ENCODE data around the gene PAX3.

PAX3 gene

DNA sequence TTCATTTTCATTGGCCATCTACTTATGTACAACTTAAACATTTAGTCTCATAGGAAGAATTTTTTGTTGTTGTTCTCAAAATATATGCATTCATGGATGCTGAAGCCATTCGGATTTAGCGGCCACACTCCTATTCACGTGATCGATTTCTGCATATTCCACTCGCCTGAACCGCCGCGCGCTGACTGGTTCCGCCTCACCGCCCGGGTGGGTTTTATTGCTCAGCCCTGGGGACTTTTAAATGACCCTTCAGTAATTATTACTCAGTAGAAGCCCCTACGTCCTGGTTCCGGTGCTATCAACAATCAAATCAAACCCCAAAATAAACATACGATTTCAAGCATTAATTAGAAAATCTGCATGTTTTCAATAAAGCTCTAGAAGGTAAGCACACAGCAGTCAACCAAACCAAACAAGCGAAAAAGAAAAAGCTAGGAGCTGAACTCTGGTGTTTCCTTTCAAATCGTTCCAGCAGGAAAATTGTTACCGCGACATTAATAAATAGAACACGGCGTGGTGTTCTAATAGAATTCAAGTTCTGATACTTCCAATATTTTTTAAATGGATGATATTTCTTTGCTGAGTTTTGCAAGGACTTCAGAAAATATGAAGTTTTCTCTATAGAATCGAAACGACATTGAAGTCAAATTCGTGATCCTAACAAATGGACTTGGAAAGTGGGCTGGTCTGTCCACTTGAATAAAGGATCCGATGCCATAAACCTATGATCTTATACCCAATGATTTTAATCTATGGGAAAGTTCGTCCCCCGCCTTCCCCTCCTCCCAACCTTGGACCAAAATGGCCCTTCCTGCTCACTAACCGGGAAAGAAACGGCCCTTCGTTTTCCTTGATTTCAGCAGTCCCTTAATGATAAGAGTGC, 9.3 kb downstream of the PAX3 start:
- Histone ChIP-seq H3K4me1 (ENCODE audit: control insufficient read depth, insufficient read depth, low read length, poor library complexity, severe bottlenecking) (no peaks in the 10 kb centered on the region), H3K27me3 (replicated peaks; ENCODE audit: control insufficient read depth, insufficient read depth, low read length, poor library complexity, severe bottlenecking) (peaks cover 33% of the 10 kb centered on the region), H3K36me3 (ENCODE audit: control insufficient read depth, insufficient read depth, low read length) (no peaks in the 10 kb centered on the region), H3K27ac (ENCODE audit: insufficient read depth, low read length, poor library complexity, severe bottlenecking) (no peak overlapping the region), H3K4me3 (ENCODE audit: insufficient read depth, low read depth, low read length, poor library complexity, severe bottlenecking) (no peak overlapping the region), H3K9me3 (ENCODE audit: control insufficient read depth, low read length) (no peaks in the 10 kb centered on the region)
- no peak for DNase-seq

GRCh38 chr2:222288590-222289277, 10.1 kb downstream of the PAX3 start:
- no peaks in the 10 kb centered on the region for H3K4me1 ChIP-seq (ENCODE audit: control insufficient read depth, insufficient read depth, low read length, poor library complexity, severe bottlenecking)
- H3K36me3 ChIP-seq (ENCODE audit: control insufficient read depth, insufficient read depth, low read length): no peaks in the 10 kb centered on the region
- H3K27ac ChIP-seq (ENCODE audit: insufficient read depth, low read length, poor library complexity, severe bottlenecking): no peak overlapping the region
- no peak overlapping the region for H3K4me3 ChIP-seq (ENCODE audit: insufficient read depth, low read depth, low read length, poor library complexity, severe bottlenecking)
- H3K27me3 ChIP-seq (replicated peaks; ENCODE audit: control insufficient read depth, insufficient read depth, low read length, poor library complexity, severe bottlenecking): peaks cover 25% of the 10 kb centered on the region
- H3K9me3 ChIP-seq (ENCODE audit: control insufficient read depth, low read length): no peaks in the 10 kb centered on the region
- DNase-seq: no peak

DNA sequence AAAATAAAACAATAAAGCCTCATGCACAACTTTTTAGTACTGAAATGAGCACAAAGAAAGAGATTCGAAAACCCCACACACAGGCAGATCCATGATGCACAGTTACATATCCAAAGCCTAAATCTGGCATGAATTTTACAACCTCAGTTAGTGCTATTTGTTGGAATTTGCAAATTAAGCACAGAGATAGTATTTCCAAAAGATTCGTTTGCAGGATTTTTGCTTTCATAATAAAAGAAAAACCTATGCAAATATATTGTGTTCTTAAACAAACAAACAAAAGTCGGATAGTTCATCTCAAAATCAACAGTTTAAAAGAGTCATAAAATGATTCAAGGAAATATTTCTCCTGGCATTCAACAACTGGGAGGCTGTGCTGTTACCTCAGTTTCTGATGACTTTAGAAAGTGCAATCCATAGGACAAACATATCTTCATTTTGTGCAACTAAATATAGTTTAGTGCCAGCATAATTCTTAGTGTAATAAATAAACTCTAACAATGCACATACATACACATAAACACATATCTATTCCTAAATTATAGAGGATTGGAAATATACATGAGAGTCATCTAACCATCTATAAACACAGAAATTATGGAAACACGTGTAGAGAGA, 10.8 kb downstream of the PAX3 start:
- no peak for DNase-seq
- H3K4me1 ChIP-seq (ENCODE audit: control insufficient read depth, insufficient read depth, low read length, poor library complexity, severe bottlenecking): no peaks in the 10 kb centered on the region
- H3K4me3 ChIP-seq (ENCODE audit: insufficient read depth, low read depth, low read length, poor library complexity, severe bottlenecking): no peak overlapping the region
- H3K27me3 ChIP-seq (replicated peaks; ENCODE audit: control insufficient read depth, insufficient read depth, low read length, poor library complexity, severe bottlenecking): peaks cover 22% of the 10 kb centered on the region
- H3K27ac ChIP-seq (ENCODE audit: insufficient read depth, low read length, poor library complexity, severe bottlenecking): no peak overlapping the region
- H3K36me3 ChIP-seq (ENCODE audit: control insufficient read depth, insufficient read depth, low read length): no peaks in the 10 kb centered on the region
- no peaks in the 10 kb centered on the region for H3K9me3 ChIP-seq (ENCODE audit: control insufficient read depth, low read length)

GRCh38 chr2:222284466-222284865, 14.3 kb downstream of the PAX3 start:
- Histone ChIP-seq H3K27ac (ENCODE audit: insufficient read depth, low read length, poor library complexity, severe bottlenecking) (no peak overlapping the region), H3K36me3 (ENCODE audit: control insufficient read depth, insufficient read depth, low read length) (no peaks in the 10 kb centered on the region), H3K9me3 (ENCODE audit: control insufficient read depth, low read length) (no peaks in the 10 kb centered on the region), H3K4me3 (ENCODE audit: insufficient read depth, low read depth, low read length, poor library complexity, severe bottlenecking) (no peak overlapping the region), H3K4me1 (ENCODE audit: control insufficient read depth, insufficient read depth, low read length, poor library complexity, severe bottlenecking) (no peaks in the 10 kb centered on the region), H3K27me3 (replicated peaks; ENCODE audit: control insufficient read depth, insufficient read depth, low read length, poor library complexity, severe bottlenecking) (peaks cover 7% of the 10 kb centered on the region)
- DNase-seq: no peak

DNA sequence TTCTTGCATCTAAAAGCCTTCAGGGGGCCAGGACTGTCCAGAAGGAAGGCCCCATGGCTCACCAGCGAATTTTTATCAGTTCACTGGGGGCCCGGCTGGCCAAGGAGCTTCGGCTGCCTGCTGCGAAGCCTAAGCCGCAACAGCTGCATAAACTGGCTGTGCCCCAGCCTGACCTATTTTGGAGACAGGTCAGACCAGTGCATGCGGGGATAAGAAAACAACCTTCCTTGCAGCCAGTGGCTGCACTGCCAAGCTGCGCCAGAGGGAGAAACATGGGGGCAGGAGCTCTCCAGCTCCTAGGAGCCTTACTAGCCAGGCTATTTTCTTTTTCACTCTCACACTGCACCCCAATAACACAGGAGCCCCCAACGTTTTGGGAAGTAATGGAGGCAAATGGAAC, 15.2 kb downstream of the PAX3 start:
- Histone ChIP-seq H3K9me3 (ENCODE audit: control insufficient read depth, low read length) (no peaks in the 10 kb centered on the region), H3K4me3 (ENCODE audit: insufficient read depth, low read depth, low read length, poor library complexity, severe bottlenecking) (no peak overlapping the region), H3K4me1 (ENCODE audit: control insufficient read depth, insufficient read depth, low read length, poor library complexity, severe bottlenecking) (no peaks in the 10 kb centered on the region), H3K27ac (ENCODE audit: insufficient read depth, low read length, poor library complexity, severe bottlenecking) (no peak overlapping the region), H3K36me3 (ENCODE audit: control insufficient read depth, insufficient read depth, low read length) (no peaks in the 10 kb centered on the region), H3K27me3 (replicated peaks; ENCODE audit: control insufficient read depth, insufficient read depth, low read length, poor library complexity, severe bottlenecking) (peaks cover 4% of the 10 kb centered on the region)
- DNase-seq: no peak

GRCh38 chr2:222281506-222281905, 17.3 kb downstream of the PAX3 start:
- Histone ChIP-seq H3K4me3 (ENCODE audit: insufficient read depth, low read depth, low read length, poor library complexity, severe bottlenecking) (no peak overlapping the region), H3K27ac (ENCODE audit: insufficient read depth, low read length, poor library complexity, severe bottlenecking) (no peak overlapping the region), H3K36me3 (ENCODE audit: control insufficient read depth, insufficient read depth, low read length) (no peaks in the 10 kb centered on the region), H3K27me3 (replicated peaks; ENCODE audit: control insufficient read depth, insufficient read depth, low read length, poor library complexity, severe bottlenecking) (no peaks in the 10 kb centered on the region), H3K4me1 (ENCODE audit: control insufficient read depth, insufficient read depth, low read length, poor library complexity, severe bottlenecking) (no peaks in the 10 kb centered on the region), H3K9me3 (ENCODE audit: control insufficient read depth, low read length) (no peaks in the 10 kb centered on the region)
- DNase-seq: no peak

GRCh38 chr2:222280795-222281194, 18.0 kb downstream of the PAX3 start:
- Histone ChIP-seq H3K27me3 (replicated peaks; ENCODE audit: control insufficient read depth, insufficient read depth, low read length, poor library complexity, severe bottlenecking) (no peaks in the 10 kb centered on the region), H3K9me3 (ENCODE audit: control insufficient read depth, low read length) (no peaks in the 10 kb centered on the region), H3K36me3 (ENCODE audit: control insufficient read depth, insufficient read depth, low read length) (no peaks in the 10 kb centered on the region), H3K27ac (ENCODE audit: insufficient read depth, low read length, poor library complexity, severe bottlenecking) (no peak overlapping the region), H3K4me1 (ENCODE audit: control insufficient read depth, insufficient read depth, low read length, poor library complexity, severe bottlenecking) (no peaks in the 10 kb centered on the region), H3K4me3 (ENCODE audit: insufficient read depth, low read depth, low read length, poor library complexity, severe bottlenecking) (no peak overlapping the region)
- no peak for DNase-seq

DNA sequence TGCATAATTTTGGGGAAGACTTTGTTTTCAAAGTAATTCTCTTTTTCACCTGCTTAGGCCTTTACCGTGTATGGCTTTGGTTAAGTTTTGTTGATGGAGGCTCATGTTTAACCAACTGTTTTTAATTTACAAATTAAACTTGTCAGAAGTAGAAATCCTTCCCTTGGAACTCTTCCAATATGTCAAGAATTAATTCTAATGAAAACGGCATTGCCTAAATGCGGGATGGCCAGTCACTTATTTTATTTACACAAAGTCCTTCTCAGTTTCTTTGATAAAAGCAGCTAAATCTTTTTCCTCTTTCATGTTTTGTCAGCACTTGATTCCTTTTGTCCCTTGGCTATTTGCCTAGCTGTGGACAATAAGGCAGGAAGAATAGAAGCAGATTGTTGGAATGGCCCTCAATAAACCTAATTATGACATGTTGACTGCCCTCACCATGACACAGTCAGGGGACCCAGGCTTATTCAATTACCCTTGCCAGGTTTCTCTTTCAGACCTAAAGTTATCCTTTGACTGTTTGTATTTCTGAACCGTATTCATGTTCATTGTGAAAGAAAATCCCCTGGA, 26.3 kb downstream of the PAX3 start:
- Histone ChIP-seq H3K9me3 (ENCODE audit: control insufficient read depth, low read length) (no peaks in the 10 kb centered on the region), H3K4me1 (ENCODE audit: control insufficient read depth, insufficient read depth, low read length, poor library complexity, severe bottlenecking) (no peaks in the 10 kb centered on the region), H3K4me3 (ENCODE audit: insufficient read depth, low read depth, low read length, poor library complexity, severe bottlenecking) (no peak overlapping the region), H3K36me3 (ENCODE audit: control insufficient read depth, insufficient read depth, low read length) (no peaks in the 10 kb centered on the region), H3K27ac (ENCODE audit: insufficient read depth, low read length, poor library complexity, severe bottlenecking) (no peak overlapping the region), H3K27me3 (replicated peaks; ENCODE audit: control insufficient read depth, insufficient read depth, low read length, poor library complexity, severe bottlenecking) (no peaks in the 10 kb centered on the region)
- no peak for DNase-seq

- DNase-seq: no peak
- Histone ChIP-seq H3K9me3 (ENCODE audit: control insufficient read depth, low read length) (no peaks in the 10 kb centered on the region), H3K27me3 (replicated peaks; ENCODE audit: control insufficient read depth, insufficient read depth, low read length, poor library complexity, severe bottlenecking) (no peaks in the 10 kb centered on the region), H3K36me3 (ENCODE audit: control insufficient read depth, insufficient read depth, low read length) (no peaks in the 10 kb centered on the region), H3K4me1 (ENCODE audit: control insufficient read depth, insufficient read depth, low read length, poor library complexity, severe bottlenecking) (no peaks in the 10 kb centered on the region), H3K27ac (ENCODE audit: insufficient read depth, low read length, poor library complexity, severe bottlenecking) (no peak overlapping the region), H3K4me3 (ENCODE audit: insufficient read depth, low read depth, low read length, poor library complexity, severe bottlenecking) (no peak overlapping the region)
These were observed 26.9 kb downstream of the PAX3 start for GRCh38 chr2:222271854-222272253.

DNA sequence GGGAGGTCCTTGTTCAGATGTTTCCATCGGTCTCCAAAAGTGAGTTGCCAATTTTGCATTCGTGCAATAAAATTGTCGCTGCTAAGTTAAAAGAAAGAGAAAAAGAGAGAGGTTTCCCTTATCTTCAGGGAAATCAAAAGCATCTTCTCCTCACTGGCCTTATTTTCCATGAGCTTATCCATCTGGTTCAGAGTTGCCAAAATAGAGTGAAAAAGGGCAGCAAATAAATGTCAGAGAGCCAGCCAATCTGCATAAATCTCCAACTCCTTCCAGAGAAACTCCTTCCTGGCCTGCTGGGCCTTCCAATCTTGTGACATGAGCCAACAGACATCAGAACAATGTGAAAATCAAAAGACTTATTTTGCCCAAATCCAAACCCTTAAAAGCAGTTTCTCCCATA, 28.4 kb downstream of the PAX3 start:
- Histone ChIP-seq H3K27me3 (replicated peaks; ENCODE audit: control insufficient read depth, insufficient read depth, low read length, poor library complexity, severe bottlenecking) (no peaks in the 10 kb centered on the region), H3K36me3 (ENCODE audit: control insufficient read depth, insufficient read depth, low read length) (no peaks in the 10 kb centered on the region), H3K9me3 (ENCODE audit: control insufficient read depth, low read length) (no peaks in the 10 kb centered on the region), H3K4me1 (ENCODE audit: control insufficient read depth, insufficient read depth, low read length, poor library complexity, severe bottlenecking) (no peaks in the 10 kb centered on the region), H3K27ac (ENCODE audit: insufficient read depth, low read length, poor library complexity, severe bottlenecking) (no peak overlapping the region), H3K4me3 (ENCODE audit: insufficient read depth, low read depth, low read length, poor library complexity, severe bottlenecking) (no peak overlapping the region)
- DNase-seq: no peak
